Inferior parietal cortex (tissue), 1 donor: ENCODE results near the gene ZNF827.

ENCODE experiments used
- DNase-seq: peaks from one replicate; pipeline ENCODE4 v3.0.0-alpha.2; 2016; ENCODE audit errors: extremely low spot score

Gene ZNF827

GRCh38 chr4:145887241-145887991, 51.2 kb downstream of the ZNF827 start:
- peak; percentile 43 for DNase-seq

- no peak for DNase-seq
Observed at GRCh38 chr4:145886871-145887240, 51.8 kb downstream of the ZNF827 start.

- DNase-seq = no peak
Observed at GRCh38 chr4:145885666-145886065, 53.0 kb downstream of the ZNF827 start.

- no peak for DNase-seq
Observed at GRCh38 chr4:145884775-145885174, 53.8 kb downstream of the ZNF827 start.

- peak; percentile 35 for DNase-seq
Observed at GRCh38 chr4:145883101-145883694, 55.4 kb downstream of the ZNF827 start.

GRCh38 chr4:145882604-145883003, 56.0 kb downstream of the ZNF827 start:
- peak; percentile 81 for DNase-seq

- DNase-seq = peak; percentile 44
Observed at GRCh38 chr4:145881989-145882388, 56.6 kb downstream of the ZNF827 start.

- no peak for DNase-seq
Observed at GRCh38 chr4:145881576-145881975, 57.0 kb downstream of the ZNF827 start.

- DNase-seq = no peak
Observed at GRCh38 chr4:145880355-145880960, 58.2 kb downstream of the ZNF827 start.

- DNase-seq = no peak
Observed at GRCh38 chr4:145879598-145879997, 59.0 kb downstream of the ZNF827 start.

- no peak for DNase-seq
Observed at GRCh38 chr4:145878501-145879435, 59.9 kb downstream of the ZNF827 start.

GRCh38 chr4:145876531-145877180, 62.0 kb downstream of the ZNF827 start:
- no peak for DNase-seq

GRCh38 chr4:145873901-145874300, 64.7 kb downstream of the ZNF827 start:
- DNase-seq = no peak

- DNase-seq = no peak
Observed at GRCh38 chr4:145871209-145871608, 67.4 kb downstream of the ZNF827 start.

GRCh38 chr4:145870155-145871020, 68.2 kb downstream of the ZNF827 start:
- no peak for DNase-seq

- DNase-seq = no peak
Observed at GRCh38 chr4:145868637-145869409, 69.8 kb downstream of the ZNF827 start.

- no peak for DNase-seq
Observed at GRCh38 chr4:145867406-145867805, 71.2 kb downstream of the ZNF827 start.

- no peak for DNase-seq
Observed at GRCh38 chr4:145866991-145867390, 71.6 kb downstream of the ZNF827 start.

- DNase-seq = no peak
Observed at GRCh38 chr4:145865274-145865941, 73.2 kb downstream of the ZNF827 start.
